ENCODE measurements around the gene STK17A. TPM values are rescaled to one million over a fixed set of nuclear protein-coding genes. Genes with fewer than 3 reads are reported as not detected.

Gene STK17A
- total RNA-seq, 1 donor from 2014 or later: 28.6 TPM

DNA sequence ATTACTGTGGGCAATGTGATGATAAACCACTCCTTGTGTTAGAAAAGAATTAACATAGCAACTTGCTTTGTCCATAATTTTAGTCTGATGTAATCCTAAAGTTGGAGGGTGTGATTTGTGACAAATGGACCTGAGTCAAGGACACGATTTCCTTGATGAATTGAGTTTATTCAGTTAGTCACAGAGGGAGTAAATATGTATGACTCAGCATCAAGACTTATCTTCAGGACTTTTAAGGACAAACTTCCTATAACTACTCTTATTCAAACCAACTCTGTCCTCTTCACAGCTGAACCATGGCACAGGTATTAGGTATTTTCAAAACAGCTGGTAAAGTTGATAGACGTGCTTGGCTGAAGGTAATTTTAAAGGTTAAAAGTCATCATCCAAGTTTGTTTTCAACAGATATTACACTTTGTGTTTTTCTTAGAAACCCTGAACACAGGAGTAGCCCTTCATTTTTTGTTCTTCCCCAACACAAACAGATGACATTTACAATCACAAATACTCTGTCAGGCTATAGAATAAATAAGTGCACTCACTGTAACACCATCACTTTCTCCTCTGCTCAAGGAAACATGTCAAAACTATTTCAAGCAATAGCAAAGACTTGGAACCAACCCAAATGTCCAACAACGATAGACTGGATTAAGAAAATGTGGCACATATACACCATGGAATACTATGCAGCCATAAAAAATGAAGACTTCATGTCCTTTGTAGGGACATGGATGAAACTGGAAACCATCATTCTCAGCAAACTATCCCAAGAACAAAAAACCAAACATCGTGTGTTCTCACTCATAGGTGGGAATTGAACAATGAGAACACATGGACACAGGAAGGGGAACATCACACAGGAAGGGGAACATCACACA is 91.9 kb downstream of the STK17A start:
- Mint-ChIP-seq H3K27ac (ENCODE audit: unreplicated experiment) (no peak overlapping the region), H3K4me1 (ENCODE audit: unreplicated experiment) (no peaks in the 10 kb centered on the region), H3K27me3 (ENCODE audit: unreplicated experiment) (no peaks in the 10 kb centered on the region), H3K9me3 (ENCODE audit: unreplicated experiment) (no peaks in the 10 kb centered on the region), H3K4me3 (ENCODE audit: unreplicated experiment) (no peak overlapping the region), H3K36me3 (ENCODE audit: low read depth, unreplicated experiment) (no peaks in the 10 kb centered on the region)
- DNase-seq (ENCODE audit: low spot score): no peak
- TF ChIP-seq, protein P1, sequence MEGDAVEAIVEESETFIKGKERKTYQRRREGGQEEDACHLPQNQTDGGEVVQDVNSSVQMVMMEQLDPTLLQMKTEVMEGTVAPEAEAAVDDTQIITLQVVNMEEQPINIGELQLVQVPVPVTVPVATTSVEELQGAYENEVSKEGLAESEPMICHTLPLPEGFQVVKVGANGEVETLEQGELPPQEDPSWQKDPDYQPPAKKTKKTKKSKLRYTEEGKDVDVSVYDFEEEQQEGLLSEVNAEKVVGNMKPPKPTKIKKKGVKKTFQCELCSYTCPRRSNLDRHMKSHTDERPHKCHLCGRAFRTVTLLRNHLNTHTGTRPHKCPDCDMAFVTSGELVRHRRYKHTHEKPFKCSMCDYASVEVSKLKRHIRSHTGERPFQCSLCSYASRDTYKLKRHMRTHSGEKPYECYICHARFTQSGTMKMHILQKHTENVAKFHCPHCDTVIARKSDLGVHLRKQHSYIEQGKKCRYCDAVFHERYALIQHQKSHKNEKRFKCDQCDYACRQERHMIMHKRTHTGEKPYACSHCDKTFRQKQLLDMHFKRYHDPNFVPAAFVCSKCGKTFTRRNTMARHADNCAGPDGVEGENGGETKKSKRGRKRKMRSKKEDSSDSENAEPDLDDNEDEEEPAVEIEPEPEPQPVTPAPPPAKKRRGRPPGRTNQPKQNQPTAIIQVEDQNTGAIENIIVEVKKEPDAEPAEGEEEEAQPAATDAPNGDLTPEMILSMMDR (IDR thresholded peaks at IDR 0.05; ENCODE audit: unreplicated experiment): no peak

Other genes with a start within 250 kb of the STK17A start
- 55.5 TPM for gene COA1, start 146.4 kb downstream of the STK17A start, total RNA-seq (ENCODE audit: unreplicated experiment)
- gene BLVRA, start 175.6 kb downstream of the STK17A start, total RNA-seq (ENCODE audit: unreplicated experiment): 18.2 TPM

Measured in endothelial cell (in vitro differentiated cells).